Duodenal mucosa (tissue), 2 donors: ENCODE data around the gene GSTM3.

Experiments used
- H3K27ac ChIP-seq: one replicate; pipeline ENCODE4 v1.7.0; 2013; ENCODE audit warnings: low read depth, low read length
- H3K27me3 ChIP-seq, 2 donors: one replicate each; pipeline ENCODE4 v1.7.0; 2013; ENCODE audit warnings: low read length in 2 of 2, control low read depth in 1 of 2; ENCODE audit not compliant: insufficient read depth in 2 of 2, control insufficient read depth in 1 of 2
- H3K36me3 ChIP-seq, 2 donors: one replicate each; pipeline ENCODE4 v1.7.0; 2013; ENCODE audit warnings: low read length in 2 of 2, control low read depth in 1 of 2; ENCODE audit not compliant: insufficient read depth in 2 of 2, control insufficient read depth in 1 of 2
- H3K4me1 ChIP-seq, 2 donors: one replicate each; pipeline ENCODE4 v1.7.0; 2013; ENCODE audit warnings: low read length in 2 of 2, control low read depth in 1 of 2; ENCODE audit not compliant: insufficient read depth in 2 of 2, control insufficient read depth in 1 of 2
- H3K4me3 ChIP-seq, 2 donors: one replicate each; pipeline ENCODE4 v1.7.0; 2013; ENCODE audit warnings: low read length in 2 of 2, low read depth in 1 of 2
- H3K9ac ChIP-seq, 2 donors: one replicate each; pipeline ENCODE4 v1.7.0; 2013; ENCODE audit warnings: low read length in 2 of 2, low read depth in 1 of 2
- H3K9me3 ChIP-seq, 2 donors: one replicate each; pipeline ENCODE4 v1.7.0; 2013; ENCODE audit warnings: low read length in 2 of 2, control low read depth in 1 of 2; ENCODE audit not compliant: control insufficient read depth in 1 of 2

GSTM3 gene

GRCh38 chr1:109775398-109775797 lies 34.6 kb upstream of the GSTM3 start:
- no peaks in the 10 kb centered on the region for H3K9me3 ChIP-seq
- H3K27me3 ChIP-seq: no peaks in the 10 kb centered on the region
- peaks cover 11 to 16% of the 10 kb centered on the region in 2 donors for H3K4me1 ChIP-seq
- no peaks in the 10 kb centered on the region for H3K36me3 ChIP-seq
- no peak overlapping the region for H3K9ac ChIP-seq
- H3K4me3 ChIP-seq: no peak overlapping the region
- no peak overlapping the region for H3K27ac ChIP-seq

GRCh38 chr1:109773900-109774485 lies 33.2 kb upstream of the GSTM3 start:
- no peaks in the 10 kb centered on the region for H3K9me3 ChIP-seq
- peaks cover 11 to 16% of the 10 kb centered on the region in 2 donors for H3K4me1 ChIP-seq
- no peak overlapping the region for H3K9ac ChIP-seq

GRCh38 chr1:109773203-109773899 lies 32.5 kb upstream of the GSTM3 start:
- no peaks in the 10 kb centered on the region for H3K36me3 ChIP-seq
- no peaks in the 10 kb centered on the region for H3K27me3 ChIP-seq
- H3K4me3 ChIP-seq: no peak overlapping the region
- H3K9ac ChIP-seq: no peak overlapping the region
- H3K27ac ChIP-seq: no peak overlapping the region
- H3K4me1 ChIP-seq: peaks cover 11 to 16% of the 10 kb centered on the region in 2 donors
- H3K9me3 ChIP-seq: no peaks in the 10 kb centered on the region

More at GRCh38 chr1:109773900-109774485, 33.2 kb upstream of the GSTM3 start:
- H3K27me3 ChIP-seq: no peaks in the 10 kb centered on the region
- H3K36me3 ChIP-seq: no peaks in the 10 kb centered on the region
- H3K4me3 ChIP-seq: no peak overlapping the region
- no peak overlapping the region for H3K27ac ChIP-seq

GRCh38 chr1:109772658-109773202 lies 31.9 kb upstream of the GSTM3 start:
- no peak overlapping the region for H3K9ac ChIP-seq
- H3K27ac ChIP-seq: no peak overlapping the region

GRCh38 chr1:109771712-109772657 lies 31.1 kb upstream of the GSTM3 start:
- Histone ChIP-seq H3K4me3 (no peak overlapping the region), H3K27me3 (no peaks in the 10 kb centered on the region), H3K36me3 (no peaks in the 10 kb centered on the region), H3K9me3 (no peaks in the 10 kb centered on the region), H3K4me1 (peaks cover 24 to 29% of the 10 kb centered on the region in 2 donors), H3K9ac (no peak overlapping the region), H3K27ac (no peak overlapping the region)

More at GRCh38 chr1:109772658-109773202, 31.9 kb upstream of the GSTM3 start:
- Histone ChIP-seq H3K27me3 (no peaks in the 10 kb centered on the region), H3K4me1 (peaks cover 17 to 22% of the 10 kb centered on the region in 2 donors), H3K4me3 (no peak overlapping the region), H3K9me3 (no peaks in the 10 kb centered on the region), H3K36me3 (no peaks in the 10 kb centered on the region)

GRCh38 chr1:109770331-109771095 lies 29.7 kb upstream of the GSTM3 start:
- H3K9ac ChIP-seq: no peak overlapping the region
- H3K9me3 ChIP-seq: no peaks in the 10 kb centered on the region
- H3K36me3 ChIP-seq: no peaks in the 10 kb centered on the region
- H3K27ac ChIP-seq: no peak overlapping the region
- peaks cover 37 to 38% of the 10 kb centered on the region in 2 donors for H3K4me1 ChIP-seq
- H3K27me3 ChIP-seq: no peaks in the 10 kb centered on the region
- H3K4me3 ChIP-seq: no peak overlapping the region

GRCh38 chr1:109769330-109770078 lies 28.7 kb upstream of the GSTM3 start:
- Histone ChIP-seq H3K9ac (no peak overlapping the region), H3K27ac (no peak overlapping the region), H3K27me3 (no peaks in the 10 kb centered on the region), H3K9me3 (no peaks in the 10 kb centered on the region), H3K36me3 (no peaks in the 10 kb centered on the region), H3K4me1 (peaks cover 47 to 48% of the 10 kb centered on the region in 2 donors), H3K4me3 (no peak overlapping the region)

- H3K9me3 ChIP-seq: no peaks in the 10 kb centered on the region
- H3K4me3 ChIP-seq: no peak overlapping the region
- peaks cover 51 to 52% of the 10 kb centered on the region in 2 donors for H3K4me1 ChIP-seq
- H3K36me3 ChIP-seq: no peaks in the 10 kb centered on the region
- no peak overlapping the region for H3K9ac ChIP-seq
- no peaks in the 10 kb centered on the region for H3K27me3 ChIP-seq
- no peak overlapping the region for H3K27ac ChIP-seq
Measured at GRCh38 chr1:109768820-109769219, 28.0 kb upstream of the GSTM3 start.

GRCh38 chr1:109768335-109768650 lies 27.5 kb upstream of the GSTM3 start:
- Histone ChIP-seq H3K4me1 (peaks cover 54 to 56% of the 10 kb centered on the region in 2 donors), H3K27me3 (no peaks in the 10 kb centered on the region), H3K9me3 (no peaks in the 10 kb centered on the region), H3K4me3 (no peak overlapping the region), H3K36me3 (no peaks in the 10 kb centered on the region), H3K27ac (no peak overlapping the region), H3K9ac (no peak overlapping the region)
